Stomach (tissue), 4 donors: ENCODE results near the gene ZNF444.

Experiments used
- CTCF ChIP-seq, 7 experiments: fragments of 450-650 bp in 4 of 7; fragments of 200-600 bp in 3 of 7; sonication (generic) in 3 of 7; IDR thresholded peaks; one replicate each; pipeline ENCODE4 v1.5.1; 2016 to 2019; ENCODE audit warnings: antibody characterized with exemption in 7 of 7, control low read depth in 2 of 7, mild to moderate bottlenecking in 1 of 7
- EP300 ChIP-seq: sonication (generic); formaldehyde crosslinking; IDR thresholded peaks from one replicate; pipeline ENCODE4 v1.6.1; 2017; ENCODE audit warnings: antibody characterized with exemption
- POLR2A ChIP-seq, 4 donors: fragments of 450-650 bp; IDR thresholded peaks; one replicate each; pipeline ENCODE4 v1.6.1; 2016; ENCODE audit warnings: antibody characterized with exemption in 4 of 4, control low read depth in 2 of 4, mild to moderate bottlenecking in 1 of 4, moderate library complexity in 1 of 4
- POLR2AphosphoS5 ChIP-seq, 3 donors: sonication (generic); formaldehyde crosslinking; IDR thresholded peaks; one replicate each; pipeline ENCODE4 v1.6.1; 2016; ENCODE audit warnings: antibody characterized with exemption in 3 of 3

GRCh38 chr19:56148096-56148495 is 7.0 kb downstream of the ZNF444 start:
- TF ChIP-seq CTCF (IDR thresholded peaks at IDR 0.05) = no peak
- no peak for TF ChIP-seq EP300
- TF ChIP-seq POLR2A (IDR thresholded peaks at IDR 0.05) = no peak
- TF ChIP-seq POLR2AphosphoS5 (IDR thresholded peaks at IDR 0.05) = no peak
